WTC11 (cell line): ENCODE data around the gene NEK7.

Source experiments
- ZNF263 ChIP-seq: sonication (generic); formaldehyde crosslinking; IDR thresholded peaks from 2 replicates; pipeline ENCODE4 v1.8.1; 2022; ENCODE audit warnings: low read depth, mild to moderate bottlenecking, moderate library complexity, missing genetic modification reagents
- TF ChIP-seq, protein P1 (sequence below): fragments of 200-600 bp; IDR thresholded peaks from 2 replicates; pipeline ENCODE4 v1.8.0; 2022; ENCODE audit warnings: antibody characterized with exemption
- TF ChIP-seq, protein P2 (sequence below): sonication (generic); formaldehyde crosslinking; IDR thresholded peaks from 2 replicates; pipeline ENCODE4 v1.8.0; 2022; ENCODE audit warnings: mild to moderate bottlenecking, missing genetic modification reagents

DNA sequence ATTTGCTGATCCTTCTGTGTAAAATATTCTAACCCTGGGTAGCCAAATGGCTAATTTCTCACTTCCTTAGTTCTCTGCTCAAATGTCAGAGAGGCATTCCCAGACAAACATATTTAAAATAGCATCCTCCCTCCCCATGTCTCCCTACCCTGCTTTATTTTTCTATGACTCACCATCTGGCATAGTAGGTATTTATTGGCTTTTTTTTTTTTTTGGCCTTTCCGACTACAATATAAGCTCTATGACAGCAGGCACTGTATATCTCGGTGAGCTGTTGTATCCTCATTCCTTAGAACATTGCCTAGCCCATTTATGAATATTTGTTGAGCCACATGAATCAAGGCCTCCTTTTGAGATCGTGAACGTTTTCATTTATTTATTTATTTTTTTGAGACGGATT is 1.5 kb upstream of the NEK7 start:
- TF ChIP-seq, protein P1, sequence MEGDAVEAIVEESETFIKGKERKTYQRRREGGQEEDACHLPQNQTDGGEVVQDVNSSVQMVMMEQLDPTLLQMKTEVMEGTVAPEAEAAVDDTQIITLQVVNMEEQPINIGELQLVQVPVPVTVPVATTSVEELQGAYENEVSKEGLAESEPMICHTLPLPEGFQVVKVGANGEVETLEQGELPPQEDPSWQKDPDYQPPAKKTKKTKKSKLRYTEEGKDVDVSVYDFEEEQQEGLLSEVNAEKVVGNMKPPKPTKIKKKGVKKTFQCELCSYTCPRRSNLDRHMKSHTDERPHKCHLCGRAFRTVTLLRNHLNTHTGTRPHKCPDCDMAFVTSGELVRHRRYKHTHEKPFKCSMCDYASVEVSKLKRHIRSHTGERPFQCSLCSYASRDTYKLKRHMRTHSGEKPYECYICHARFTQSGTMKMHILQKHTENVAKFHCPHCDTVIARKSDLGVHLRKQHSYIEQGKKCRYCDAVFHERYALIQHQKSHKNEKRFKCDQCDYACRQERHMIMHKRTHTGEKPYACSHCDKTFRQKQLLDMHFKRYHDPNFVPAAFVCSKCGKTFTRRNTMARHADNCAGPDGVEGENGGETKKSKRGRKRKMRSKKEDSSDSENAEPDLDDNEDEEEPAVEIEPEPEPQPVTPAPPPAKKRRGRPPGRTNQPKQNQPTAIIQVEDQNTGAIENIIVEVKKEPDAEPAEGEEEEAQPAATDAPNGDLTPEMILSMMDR = no peak
- TF ChIP-seq ZNF263 (CRISPR knock-in tag) = no peak
- TF ChIP-seq, protein P2, sequence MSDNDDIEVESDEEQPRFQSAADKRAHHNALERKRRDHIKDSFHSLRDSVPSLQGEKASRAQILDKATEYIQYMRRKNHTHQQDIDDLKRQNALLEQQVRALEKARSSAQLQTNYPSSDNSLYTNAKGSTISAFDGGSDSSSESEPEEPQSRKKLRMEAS (CRISPR knock-in tag) = no peak
